NCI-H69 (cell line): ENCODE measurements around the gene OR2T11.
"Not testable (repeated sequence)": the region's sequence is repeated elsewhere in the genome, so short reads cannot be mapped to it uniquely, and the experiment has no call there.

Source experiments
- DNase-seq: peaks from one replicate; lab custom pipeline; 2025; lab: John Stamatoyannopoulos, UW

OR2T11 gene

DNA sequence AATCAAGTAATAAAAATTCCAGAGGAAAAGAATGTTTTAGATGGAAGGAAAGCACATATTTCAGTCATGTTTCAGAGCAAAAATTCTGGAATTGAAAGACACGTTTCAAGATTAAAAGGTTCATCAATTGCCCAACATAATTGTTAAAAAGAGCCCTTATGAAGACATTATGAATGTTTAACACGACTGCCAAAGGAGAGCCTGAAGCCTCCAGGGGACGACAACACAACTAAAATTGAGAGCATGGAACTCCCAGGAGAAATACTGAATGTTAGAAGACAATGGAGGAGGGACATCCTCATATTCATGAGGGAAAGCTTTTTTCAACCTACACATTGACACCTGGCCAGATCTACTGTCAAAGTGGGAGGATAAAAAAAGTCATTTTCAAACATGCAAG, 16.0 kb downstream of the OR2T11 start:
- DNase-seq, result peak; percentile 38

DNA sequence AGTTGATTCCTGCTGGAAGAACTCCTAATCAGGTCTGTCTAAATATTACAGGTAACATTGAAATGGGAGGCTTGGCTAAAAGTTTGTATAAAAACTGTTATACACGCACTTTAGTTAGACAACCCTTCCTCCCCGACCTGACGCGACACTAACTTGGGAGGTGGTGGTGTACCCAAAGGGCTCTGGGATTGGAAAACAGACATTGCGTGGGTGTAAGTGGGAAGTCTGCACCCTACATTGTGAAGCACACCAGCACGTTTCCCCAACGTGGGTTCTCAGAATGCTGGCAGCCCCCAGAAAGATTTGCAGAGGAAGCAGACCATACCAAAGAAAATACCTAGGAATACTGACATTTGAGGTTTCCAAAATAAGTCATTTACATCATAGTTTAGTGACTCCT, 16.8 kb downstream of the OR2T11 start:
- no peak for DNase-seq

GRCh38 chr1:248613742-248614141, 21.1 kb downstream of the OR2T11 start:
- DNase-seq, result no peak

DNA sequence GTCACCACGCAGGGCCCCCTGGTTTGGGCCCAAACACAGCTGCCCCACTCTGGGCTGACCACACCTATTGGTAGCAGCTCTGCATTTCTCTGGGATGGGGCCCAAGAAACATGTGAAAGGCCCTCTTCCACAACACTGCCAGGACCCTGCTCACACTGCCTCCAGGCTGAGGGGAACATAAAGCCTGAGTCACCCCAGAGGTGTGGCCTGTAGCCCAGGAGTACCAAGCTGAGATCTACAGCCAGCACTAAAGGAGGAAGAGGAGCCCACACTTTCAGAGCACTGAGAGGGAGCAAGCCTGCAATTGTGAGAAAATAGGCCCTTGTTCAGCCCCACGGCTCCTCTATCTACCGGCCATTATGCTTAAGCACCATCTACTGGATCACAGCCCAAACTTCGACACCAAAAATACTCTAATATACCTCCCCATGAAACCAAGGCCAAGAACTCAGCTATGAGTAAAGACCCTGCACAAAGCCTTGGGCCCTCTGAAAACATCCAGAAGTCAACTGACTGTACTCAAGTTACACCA, 22.9 kb downstream of the OR2T11 start:
- no peak for DNase-seq

DNA sequence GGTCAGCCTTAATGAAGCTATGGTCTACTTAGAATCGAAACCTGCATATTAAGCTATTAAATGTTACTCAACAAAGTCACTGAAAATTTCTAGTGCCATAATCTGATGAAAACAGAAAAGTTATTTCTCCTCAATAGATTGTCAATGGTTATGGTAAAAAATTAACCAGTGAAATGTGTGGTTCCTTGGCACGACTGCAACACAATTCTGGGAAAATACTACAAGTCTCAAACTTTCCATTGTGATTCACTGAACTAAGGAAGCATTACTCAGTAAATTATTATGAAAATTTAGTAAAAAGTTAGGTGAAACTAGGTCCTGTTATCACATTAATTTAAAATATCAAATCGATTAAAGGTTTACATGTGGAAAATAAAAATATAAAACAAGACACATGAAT, 24.6 kb downstream of the OR2T11 start:
- no peak for DNase-seq

DNA sequence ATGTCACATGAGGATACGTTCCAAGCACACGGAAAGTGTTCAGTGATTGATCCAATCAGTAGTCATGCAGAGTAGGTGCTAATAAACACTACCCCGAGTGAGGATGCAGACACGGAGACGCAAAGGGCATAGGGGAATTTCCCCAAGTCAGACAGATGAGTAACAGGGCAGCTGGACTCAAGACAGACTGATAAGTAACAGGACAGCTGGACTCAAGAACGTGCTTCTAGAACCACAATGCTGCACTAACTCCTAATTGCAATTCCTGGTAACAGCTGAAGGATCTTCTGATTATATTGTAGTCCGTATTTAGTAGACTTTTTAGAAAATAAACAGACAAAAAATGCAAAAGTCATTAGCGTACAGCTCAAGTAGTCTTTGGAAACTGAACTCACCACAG, 35.5 kb downstream of the OR2T11 start:
- no peak for DNase-seq

- DNase-seq, result no peak
Measured at GRCh38 chr1:248597589-248597988, 37.3 kb downstream of the OR2T11 start, which contains the start of gene OR2T10. Gene OR2T10, minus strand, starts transcription at chr1:248597700. Its CDS starts 3,932 bp downstream, at chr1:248593768.

DNA sequence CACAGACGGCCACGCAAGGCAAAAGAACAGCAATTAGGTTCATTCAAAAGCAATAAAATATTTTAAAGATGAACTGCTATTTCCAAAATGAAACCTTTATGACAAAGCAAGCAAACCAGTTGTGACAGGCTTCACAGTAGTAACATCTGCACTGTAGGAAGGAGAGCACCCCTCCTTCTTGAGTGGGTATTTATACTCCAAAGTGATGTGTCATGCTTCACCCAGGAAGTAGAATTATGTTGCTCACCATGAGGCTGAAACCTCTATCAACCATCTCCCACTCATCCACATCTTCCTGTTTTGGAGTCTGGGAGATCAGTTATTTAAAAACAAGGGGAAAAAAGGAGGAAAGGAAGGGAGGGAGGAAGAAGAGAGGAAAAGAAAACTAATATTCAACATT, 38.3 kb downstream of the OR2T11 start:
- DNase-seq, result no peak

DNA sequence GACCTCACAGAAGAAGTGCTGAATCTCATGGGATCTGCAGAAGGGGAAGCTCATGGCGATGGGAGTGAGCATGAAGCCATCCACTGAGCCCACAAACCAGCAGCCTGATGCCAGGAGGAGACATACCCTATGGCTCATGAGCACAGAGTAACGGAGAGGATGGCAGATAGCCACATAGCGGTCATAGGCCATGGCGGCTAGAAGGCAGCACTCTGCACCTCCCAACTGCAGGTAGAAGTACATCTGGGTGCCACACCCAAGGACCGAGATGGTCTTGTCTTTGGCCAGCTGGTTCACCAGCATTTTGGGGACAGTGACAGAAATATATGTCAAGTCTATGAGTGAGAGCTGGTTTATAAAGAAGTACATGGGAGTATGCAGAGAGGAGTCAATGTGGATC, 41.7 kb downstream of the OR2T11 start:
- DNase-seq, result no peak

DNA sequence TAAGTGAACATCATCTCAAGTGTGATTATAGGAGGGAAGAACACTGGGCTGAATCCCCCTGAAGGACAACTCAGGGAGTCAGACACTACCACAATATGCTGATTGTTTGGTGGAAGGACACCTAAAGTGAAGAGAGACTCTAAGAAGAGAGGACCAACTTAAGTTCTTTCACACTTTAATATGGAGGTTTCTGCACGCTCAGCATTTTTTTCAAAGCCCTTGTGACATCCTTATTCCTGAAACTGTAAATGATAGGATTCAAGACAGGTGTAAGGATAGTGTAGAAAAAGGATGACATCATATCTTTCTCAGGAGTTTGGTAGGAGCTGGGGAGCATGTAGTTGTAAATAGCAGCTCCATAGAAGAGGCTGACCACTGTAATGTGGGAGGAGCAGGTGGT, 42.2 kb downstream of the OR2T11 start:
- no peak for DNase-seq

DNA sequence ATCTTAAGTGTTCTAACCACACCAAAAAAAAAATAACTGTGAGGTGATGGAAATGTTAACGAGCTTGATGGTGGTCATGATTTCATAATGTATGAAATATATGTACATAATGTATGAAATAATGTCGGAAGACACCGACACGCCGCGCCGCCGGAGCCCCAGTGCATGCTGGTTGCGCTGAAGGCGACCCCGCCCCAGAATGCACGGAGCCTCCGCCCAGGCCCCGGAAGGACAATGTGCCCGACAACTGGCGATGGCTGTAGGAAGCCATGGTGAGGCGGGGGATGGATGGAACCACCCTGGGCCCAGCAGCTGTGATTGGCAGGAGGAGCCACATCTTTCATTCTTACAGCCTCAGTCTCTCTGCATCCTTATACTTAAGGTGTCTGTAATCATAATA, 44.8 kb downstream of the OR2T11 start:
- DNase-seq, result no peak

DNA sequence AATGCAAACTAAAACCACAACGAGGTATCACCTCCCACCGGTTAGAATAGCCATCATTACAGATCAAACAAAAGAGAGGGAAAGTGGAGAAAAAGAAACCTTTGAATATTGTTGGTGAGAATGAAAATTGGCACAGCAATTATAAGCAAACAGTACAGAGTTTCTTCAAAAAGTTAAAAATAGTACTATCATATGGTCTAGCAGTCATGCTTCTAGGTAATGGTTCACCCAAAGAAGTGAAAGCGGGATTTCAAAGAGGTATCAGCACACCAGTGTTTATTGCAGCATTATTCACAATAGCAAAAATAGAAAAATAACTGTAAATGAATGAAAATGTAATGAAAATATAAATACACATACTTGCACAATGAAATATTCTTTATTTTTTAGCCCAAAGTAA, 45.6 kb downstream of the OR2T11 start:
- no peak for DNase-seq

DNA sequence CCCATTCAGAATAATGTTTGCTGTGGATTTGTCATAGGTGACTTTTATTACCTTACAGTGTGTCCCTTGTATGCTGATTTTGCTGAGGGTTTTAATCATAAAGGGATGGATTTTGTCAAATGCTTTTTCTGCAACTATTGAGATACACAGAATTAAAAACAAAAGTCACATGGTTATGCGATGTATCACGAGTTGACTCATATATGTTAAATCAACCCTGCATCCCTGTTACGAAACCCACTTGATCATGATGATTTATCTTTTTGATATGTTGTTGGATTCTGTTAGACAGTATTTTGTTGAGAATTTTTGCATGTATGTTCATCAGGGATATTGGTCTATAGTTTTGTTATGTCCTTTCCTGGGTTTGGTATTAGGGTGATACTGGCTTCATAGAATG, 49.6 kb downstream of the OR2T11 start:
- DNase-seq, result no peak

DNA sequence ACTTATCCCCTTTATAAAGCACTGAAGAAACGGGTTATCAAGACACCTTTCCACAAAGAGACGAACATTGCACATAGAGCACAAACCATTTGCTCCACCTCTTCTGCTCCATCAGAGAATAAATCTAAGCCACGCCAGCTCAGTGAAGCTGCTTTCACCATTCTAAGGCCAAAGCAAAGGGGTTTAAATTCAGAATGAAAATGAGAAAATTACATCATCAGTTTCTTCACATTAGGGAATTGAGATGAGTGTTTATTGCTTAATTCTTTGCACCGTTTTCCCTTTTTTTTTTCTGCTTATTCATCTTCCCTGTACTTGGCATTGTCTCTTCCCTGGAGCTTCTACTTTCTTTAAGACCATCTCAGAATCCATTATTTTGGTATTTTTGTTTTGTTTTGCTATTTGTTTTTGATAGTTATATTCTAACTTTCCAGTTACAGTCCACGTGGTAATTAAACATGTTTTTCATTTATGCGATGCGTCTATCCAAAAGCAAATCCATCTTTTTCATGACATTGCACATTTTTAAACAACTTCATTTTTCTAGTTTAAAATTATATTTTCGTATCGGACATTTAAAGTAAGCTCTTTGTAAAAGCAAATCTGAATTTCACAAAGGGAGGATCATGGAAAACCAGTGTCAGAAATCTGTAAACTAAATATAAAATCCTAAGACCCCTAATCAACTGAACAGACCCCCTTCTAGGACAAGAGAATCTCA, 58.5 kb downstream of the OR2T11 start:
- no peak for DNase-seq

DNA sequence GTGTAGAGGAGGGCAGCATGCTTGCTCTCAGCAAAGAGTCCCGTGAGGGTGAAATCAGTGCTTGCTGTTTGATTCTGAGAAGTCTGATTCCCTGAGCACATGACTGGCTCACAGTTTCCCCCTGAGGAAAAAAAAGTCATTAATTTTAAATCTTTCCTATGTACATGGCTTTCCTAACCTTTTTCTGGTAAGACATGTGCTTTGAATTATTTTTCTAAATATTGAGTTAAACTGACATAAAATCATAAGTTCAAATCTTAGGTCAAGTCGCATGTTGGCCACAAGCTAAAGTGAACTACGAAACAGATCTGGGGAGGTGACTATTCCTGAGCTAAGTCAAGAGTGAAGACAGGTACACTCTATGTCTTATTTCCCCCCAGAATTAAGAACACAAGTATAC, 60.2 kb downstream of the OR2T11 start, which contains the start of gene OR2T34:
TSS of gene OR2T34 (minus strand) at position 101 of the 400 bp plus-strand sequence. CDS start at position 101, 0 bp downstream.
- not testable (repeated sequence) for DNase-seq

DNA sequence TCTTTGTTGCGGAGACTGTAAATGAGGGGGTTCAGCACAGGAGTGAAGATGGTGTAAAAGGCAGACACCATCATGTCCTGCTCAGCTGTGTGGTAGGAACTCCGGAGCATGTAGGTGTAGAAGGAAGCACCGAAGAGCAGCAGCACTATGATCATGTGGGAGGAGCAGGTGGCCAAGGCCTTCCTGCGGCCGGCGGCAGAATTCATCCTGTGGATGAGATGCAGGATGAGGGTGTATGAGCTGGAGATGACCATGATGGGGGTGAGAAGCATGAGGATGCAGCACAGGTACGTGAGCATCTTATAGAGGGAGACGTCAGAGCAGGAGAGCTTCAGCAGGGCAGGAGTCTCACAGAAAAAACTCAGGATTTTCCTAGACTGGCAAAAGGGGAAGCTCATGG, 61.0 kb downstream of the OR2T11 start:
- DNase-seq, result not testable (repeated sequence)
